ENCODE measurements around the gene SLC9A9.
"Not testable (repeated sequence)": the region's sequence is repeated elsewhere in the genome, so short reads cannot be mapped to it uniquely, and the experiment has no call there.

The SLC9A9 gene

DNA sequence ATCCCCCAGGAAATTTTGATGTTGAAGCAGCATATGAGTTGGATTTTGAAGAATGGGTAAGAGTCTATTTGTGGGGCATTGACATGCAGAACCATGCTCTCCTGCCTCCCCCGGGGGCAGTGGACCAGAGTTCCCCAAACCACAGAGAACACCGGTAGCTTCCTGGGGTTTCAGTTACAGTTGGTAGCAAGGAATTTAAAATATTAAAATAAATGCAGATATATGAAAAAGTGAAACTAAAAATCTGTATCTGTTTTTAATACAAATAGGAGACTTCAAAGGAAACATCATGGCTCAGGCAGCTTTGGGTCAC, 37.4 kb downstream of the SLC9A9 start:
- no peak for DNase-seq (ENCODE audit: low read depth in 1 of 2, low spot score in 1 of 2)

DNA sequence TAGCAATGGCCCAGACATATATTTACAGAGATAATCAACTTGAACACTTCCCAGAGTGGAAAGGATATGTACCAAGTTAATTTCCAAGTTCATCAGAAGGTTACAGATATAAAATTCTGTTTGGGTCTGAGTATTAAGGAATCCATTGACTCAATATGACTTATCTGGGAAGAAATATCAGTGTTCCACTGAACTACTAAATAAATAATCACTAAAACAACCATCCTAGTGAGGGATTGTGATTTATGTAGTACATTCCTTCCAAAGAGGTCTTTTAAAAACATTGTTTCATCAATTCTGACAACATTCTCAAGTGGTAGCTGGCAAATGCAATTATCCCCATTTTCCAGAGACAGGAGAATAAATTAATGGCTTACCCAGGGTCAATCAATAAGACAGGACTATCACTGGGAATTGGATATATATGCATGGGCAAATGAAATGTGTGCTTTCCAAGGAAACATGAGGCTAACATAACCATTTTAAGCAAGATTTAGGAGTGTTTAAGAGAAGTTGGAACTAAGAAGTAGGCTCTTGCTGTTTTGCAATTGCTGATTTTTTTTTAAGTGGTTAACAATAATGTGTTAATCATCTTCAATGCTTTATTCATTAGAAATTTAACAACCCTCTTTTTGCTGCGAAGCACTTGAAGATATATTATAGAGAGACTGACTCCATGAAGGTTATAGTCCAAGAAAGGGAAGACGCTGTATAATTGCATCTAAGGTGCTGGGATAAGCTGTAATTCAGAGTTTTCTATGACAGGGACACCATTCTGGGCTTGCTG, 37.9 kb downstream of the SLC9A9 start:
- DNase-seq (ENCODE audit: low read depth in 1 of 2, low spot score in 1 of 2), result no peak

DNA sequence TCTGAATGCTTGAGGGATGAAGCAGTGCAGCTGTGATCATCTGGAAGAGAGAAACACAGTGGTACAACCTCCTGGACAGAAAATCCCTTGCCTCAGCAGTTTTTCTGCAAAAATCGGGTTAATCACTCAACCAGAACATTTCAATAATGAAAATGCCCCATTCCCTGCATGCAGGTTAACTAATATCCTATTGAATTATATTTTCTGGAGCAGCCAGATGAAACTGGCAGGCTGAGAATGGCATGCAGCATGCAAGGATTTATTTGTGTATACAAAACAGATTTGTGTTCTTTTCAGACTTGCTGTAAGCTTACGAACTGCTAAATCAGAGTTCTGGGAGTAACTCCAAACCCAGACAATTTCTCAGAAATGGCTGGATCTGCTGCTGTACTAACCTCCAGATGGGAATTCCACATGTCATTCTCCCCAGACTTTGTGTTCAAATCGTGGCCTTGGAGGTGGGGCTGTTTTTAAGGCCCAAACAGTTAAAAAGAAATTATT, 39.1 kb downstream of the SLC9A9 start:
- DNase-seq (ENCODE audit: low read depth in 1 of 2, low spot score in 1 of 2), result no peak

GRCh38 chr3:143808030-143808429, 40.2 kb downstream of the SLC9A9 start:
- DNase-seq (ENCODE audit: low read depth in 1 of 2, low spot score in 1 of 2), result no peak

DNA sequence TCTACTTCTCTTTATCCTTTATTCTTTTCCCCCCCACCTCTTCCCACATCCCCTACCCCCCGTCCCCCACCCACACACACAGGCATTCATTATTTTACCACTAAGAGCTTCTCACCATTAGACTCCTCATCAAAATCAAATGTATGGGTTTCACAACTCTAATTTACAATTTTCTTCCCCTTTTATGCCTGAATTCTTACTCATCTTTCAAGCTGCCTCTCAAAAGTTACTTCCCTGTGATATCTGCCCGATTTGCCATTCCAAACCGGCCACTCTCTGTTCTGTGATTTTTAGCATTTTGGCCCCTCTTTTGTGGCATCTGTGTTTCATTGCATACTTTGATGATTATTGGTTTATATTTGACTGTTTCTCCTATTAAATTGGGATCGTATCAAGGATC, 42.2 kb downstream of the SLC9A9 start:
- DNase-seq (ENCODE audit: low read depth in 1 of 2, low spot score in 1 of 2), result no peak

DNA sequence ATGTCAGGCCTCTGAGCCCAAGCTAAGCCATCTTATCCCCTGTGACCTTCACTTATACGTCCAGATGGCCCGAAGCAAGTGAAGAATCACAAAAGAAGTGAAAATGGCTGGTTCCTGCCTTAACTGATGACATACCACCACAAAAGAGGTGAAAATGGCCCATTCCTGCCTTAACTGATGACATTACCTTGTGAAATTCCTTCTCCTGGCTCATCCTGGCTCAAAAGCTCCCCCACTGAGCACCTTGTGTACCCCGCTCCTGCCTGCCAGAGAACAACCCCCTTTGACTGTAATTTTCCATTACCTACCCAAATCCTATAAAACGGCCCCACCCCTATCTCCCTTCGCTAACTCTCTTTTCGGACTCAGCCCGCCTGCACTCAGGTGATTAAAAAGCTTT, 42.8 kb downstream of the SLC9A9 start:
- DNase-seq (ENCODE audit: low read depth in 1 of 2, low spot score in 1 of 2), result not testable (repeated sequence)

GRCh38 chr3:143801046-143801445, 47.2 kb downstream of the SLC9A9 start:
- not testable (repeated sequence) for DNase-seq (ENCODE audit: low read depth in 1 of 2, low spot score in 1 of 2)

DNA sequence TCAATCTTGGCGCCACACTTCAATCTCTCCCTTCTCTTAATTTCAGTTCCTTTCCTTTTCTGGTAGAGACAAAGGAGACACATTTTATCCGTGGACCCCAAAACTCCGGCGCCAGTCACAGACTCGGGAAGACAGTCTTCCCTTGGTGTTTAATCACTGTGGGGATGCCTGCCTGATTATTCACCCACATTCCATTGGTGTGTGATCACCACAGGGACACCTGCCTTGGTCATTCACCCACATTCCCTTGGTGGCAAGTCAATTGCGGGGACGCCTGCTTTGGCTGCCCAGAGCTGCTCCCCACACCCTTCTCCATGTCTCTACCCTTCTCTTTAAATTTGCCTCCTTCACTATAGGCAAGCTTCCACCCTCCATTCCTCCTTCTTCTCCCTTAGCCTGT, 50.1 kb downstream of the SLC9A9 start:
- DNase-seq (ENCODE audit: low read depth in 1 of 2, low spot score in 1 of 2), result not testable (repeated sequence)

DNA sequence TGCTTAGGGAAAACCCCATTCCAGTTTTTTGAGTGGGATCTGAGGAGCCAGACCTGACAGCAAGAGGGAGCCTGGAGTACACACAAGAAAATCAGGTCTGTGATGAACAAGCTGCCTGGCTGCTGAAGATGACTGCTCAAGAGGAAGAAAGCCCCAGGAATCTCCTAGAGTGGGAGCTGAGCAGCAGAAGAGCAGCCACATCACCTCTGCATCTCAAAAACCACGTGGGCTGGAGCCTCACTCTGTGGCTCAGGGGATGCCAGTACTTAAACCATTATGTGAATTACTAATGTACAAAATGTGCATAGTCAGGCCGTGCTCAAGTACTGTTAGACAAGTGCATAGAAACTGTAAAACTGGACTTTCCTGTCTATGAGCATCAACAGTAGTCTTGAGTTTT, 52.4 kb downstream of the SLC9A9 start:
- DNase-seq (ENCODE audit: low read depth in 1 of 2, low spot score in 1 of 2), result no peak

- DNase-seq (ENCODE audit: low read depth in 1 of 2, low spot score in 1 of 2), result no peak
Measured at GRCh38 chr3:143794793-143795462, 53.3 kb downstream of the SLC9A9 start.

DNA sequence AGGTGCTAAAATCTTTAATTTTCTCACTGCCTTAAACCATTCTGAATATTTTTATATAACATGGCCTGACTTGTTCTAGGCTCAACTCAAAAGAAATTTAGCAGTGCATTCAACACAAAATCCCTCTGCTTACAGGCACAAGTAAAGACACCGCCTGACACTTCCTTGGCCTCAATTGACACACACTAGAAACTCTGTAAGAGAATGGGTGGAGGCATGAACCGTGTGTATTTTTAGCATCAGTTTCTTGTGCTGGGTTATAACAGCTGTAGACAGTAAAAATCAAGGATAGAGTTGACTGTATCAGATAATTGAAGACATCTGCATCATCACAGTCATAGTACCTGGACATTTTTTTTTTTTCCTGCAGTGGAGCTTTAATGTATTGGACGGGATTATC, 54.3 kb downstream of the SLC9A9 start:
- DNase-seq (ENCODE audit: low read depth in 1 of 2, low spot score in 1 of 2), result no peak

DNA sequence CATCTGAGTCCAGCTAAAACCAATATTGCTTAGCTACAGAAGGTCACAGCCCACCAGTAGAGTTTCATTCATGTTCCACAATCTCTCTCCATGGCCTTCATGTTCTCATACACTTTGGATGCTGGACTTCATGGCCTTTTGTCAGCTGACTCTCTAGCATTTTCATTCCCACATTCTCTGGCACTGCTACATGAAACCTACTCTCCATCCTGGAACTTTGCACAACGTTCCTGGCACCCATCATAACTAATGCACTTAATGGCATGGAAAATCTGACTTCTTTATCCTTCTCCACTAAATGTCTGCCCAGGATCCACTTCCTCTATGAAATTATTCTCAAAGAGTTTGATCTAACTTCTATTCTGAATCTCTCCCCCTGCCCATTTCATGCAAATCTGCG, 56.9 kb downstream of the SLC9A9 start:
- no peak for DNase-seq (ENCODE audit: low read depth in 1 of 2, low spot score in 1 of 2)

DNA sequence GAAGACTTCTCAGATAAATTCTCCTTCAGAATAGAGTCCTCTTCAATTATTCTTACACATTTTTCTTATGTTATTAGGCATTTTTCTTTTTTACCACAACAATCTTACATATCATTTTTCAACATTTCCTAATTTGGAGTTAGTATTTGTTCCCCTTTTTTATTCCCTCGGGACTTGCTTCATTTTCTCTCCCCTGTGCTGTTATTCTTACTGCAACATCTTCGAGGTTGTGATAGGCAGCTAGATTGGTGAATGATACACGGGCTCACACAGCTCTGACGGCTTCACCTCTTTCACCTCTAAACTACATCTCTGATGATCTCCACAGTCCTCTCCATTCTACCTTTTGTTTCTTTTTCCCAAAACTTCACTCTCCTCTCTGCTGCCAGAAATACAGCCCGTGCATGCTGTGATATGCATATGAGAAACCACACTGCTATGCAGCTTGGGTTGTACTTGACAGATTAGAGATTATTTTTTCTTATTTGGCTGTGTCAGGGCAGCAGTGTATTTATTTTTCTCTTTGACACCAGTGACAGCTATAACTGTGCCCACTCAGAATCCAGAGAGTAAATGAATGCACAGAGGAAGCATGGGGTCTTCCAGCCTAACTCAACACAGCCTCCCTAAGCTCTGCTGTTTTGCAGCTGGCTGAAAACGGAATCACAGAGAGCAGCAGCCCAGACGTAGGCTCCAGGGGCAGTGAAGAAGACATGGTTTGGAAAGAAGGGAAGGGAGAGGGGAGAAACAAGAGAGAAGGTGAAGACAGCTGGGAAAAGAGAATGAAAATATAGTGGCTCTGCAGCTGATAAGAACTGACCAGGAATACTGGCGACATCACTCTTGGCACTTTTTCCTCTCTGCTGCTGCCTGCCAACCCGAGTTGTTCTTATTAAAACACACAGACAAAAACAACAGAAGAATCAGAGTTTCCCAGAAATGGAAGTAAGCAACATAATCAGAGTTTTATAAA, 61.8 kb downstream of the SLC9A9 start:
- DNase-seq (ENCODE audit: low read depth in 1 of 2, low spot score in 1 of 2), result no peak

DNA sequence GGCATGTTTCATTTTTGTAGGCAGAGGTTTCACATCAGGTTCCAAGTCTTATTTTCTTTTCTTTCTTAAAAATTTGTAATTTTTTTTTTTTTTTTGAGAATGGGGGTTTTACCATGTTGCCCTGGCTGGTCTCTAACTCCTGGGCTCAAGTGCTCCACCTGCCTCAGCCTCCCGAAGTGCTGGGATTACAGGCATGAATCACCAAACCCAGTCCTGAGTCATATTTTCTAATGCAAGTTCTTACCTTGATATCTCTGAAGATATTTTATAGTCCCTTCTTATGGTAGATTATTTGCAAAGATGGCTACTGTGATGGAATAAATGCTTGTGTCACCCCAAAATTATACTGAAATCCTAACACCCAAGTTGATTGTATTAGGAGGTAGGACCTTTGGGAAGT, 63.8 kb downstream of the SLC9A9 start:
- DNase-seq (ENCODE audit: low read depth in 1 of 2, low spot score in 1 of 2), result no peak

- DNase-seq (ENCODE audit: low read depth in 1 of 2, low spot score in 1 of 2), result no peak
Measured at GRCh38 chr3:143783851-143784370, 64.4 kb downstream of the SLC9A9 start.

DNA sequence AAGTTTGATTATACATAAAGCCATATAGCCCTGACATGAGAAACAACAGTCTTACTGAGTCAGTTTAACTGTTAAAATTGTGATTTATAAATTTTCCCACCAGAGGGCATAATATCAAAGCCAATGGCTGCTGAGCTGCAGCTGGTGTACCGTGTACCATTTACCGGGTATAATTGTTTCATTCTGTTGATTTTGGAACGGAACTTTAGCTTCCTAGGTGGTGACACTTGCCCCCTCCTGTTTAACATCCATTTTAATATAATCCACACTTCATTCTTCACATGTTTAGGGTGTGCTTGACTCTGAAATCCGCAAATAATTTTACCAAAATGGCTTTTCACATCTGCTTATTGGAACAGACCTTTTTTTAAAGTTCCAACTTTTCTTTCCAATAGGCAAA, 72.8 kb downstream of the SLC9A9 start:
- DNase-seq (ENCODE audit: low read depth in 1 of 2, low spot score in 1 of 2), result no peak

DNA sequence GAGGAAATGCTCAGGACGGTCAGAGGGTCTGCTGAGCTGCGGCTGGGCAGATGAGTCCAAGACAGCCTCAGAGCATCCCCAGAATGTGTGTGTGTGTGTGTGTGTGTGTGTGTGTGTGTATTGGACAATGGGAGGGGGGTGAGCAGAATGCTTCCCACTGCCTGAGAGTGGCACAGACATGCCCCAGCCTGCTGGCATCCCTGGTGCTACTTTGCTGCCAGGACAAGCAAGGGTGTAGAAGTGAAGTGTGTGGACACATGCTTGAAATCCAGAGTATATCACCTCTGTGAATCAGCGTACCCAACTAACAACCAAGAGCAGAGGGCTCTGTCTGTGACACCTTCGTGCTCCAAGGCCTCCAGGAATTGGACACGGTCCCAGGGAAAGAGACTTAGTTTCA, 76.3 kb downstream of the SLC9A9 start:
- no peak for DNase-seq (ENCODE audit: low read depth in 1 of 2, low spot score in 1 of 2)

- DNase-seq (ENCODE audit: low read depth in 1 of 2, low spot score in 1 of 2), result no peak
Measured at GRCh38 chr3:143771258-143771657, 77.0 kb downstream of the SLC9A9 start.

DNA sequence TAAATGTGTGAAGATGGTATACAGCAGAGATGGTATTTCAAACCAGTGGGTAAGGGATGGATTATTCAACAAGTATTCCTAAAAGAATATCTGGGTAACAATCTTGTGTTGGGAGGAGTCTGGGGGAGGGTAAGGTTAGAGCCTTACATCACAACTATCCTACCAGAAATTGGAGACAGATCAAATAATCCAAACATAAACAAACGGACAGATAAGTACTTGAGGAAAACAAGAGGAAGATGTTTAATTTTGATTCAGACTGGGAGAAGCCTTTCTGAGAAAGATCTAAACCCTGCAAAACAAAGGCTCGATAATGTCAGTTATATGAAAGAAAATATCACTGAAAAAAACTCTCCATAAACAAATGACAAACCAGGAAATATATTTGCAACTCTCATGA, 77.9 kb downstream of the SLC9A9 start:
- no peak for DNase-seq (ENCODE audit: low read depth in 1 of 2, low spot score in 1 of 2)

DNA sequence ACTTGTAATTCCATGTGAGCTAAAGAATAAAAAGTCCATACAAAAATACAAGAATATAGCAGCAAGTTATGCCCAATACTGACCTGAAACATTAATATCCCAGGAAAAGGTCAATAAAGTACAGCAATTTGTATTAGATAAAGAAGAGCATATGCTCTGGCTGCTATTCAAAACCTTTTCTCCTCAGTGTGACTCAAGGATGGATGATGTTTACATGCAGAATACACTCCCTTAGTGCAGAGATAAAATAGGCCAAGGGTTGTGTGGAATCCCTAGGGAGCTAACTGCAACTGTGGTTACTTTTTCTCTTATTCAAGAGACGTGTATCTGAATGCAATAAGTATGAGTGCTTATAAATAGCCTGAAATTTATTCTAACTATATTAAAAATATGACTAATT, 78.7 kb downstream of the SLC9A9 start:
- no peak for DNase-seq (ENCODE audit: low read depth in 1 of 2, low spot score in 1 of 2)

GRCh38 chr3:143764840-143765239, 83.4 kb downstream of the SLC9A9 start:
- no peak for DNase-seq (ENCODE audit: low read depth in 1 of 2, low spot score in 1 of 2)
